Muscle layer of colon (tissue), 2 donors: ENCODE results near the gene CENPF.

Experiments
- H3K27ac ChIP-seq: one replicate; pipeline ENCODE4 v1.7.0; 2013; ENCODE audit warnings: low read depth, mild to moderate bottlenecking, low read length, moderate library complexity
- H3K27me3 ChIP-seq, 2 donors: one replicate each; pipeline ENCODE4 v1.7.0; 2013; ENCODE audit warnings: low read length in 2 of 2, mild to moderate bottlenecking in 2 of 2; ENCODE audit not compliant: insufficient read depth in 2 of 2, control insufficient read depth in 1 of 2
- H3K36me3 ChIP-seq: one replicate; pipeline ENCODE4 v1.7.0; 2013; ENCODE audit warnings: mild to moderate bottlenecking, low read length; ENCODE audit not compliant: insufficient read depth
- H3K4me1 ChIP-seq: one replicate; pipeline ENCODE4 v1.7.0; 2013; ENCODE audit warnings: mild to moderate bottlenecking, low read length; ENCODE audit not compliant: insufficient read depth
- H3K4me3 ChIP-seq, 2 donors: one replicate each; pipeline ENCODE4 v1.7.0; 2013; ENCODE audit warnings: low read length in 2 of 2, low read depth in 1 of 2, mild to moderate bottlenecking in 1 of 2, moderate library complexity in 1 of 2
- H3K9ac ChIP-seq: one replicate; pipeline ENCODE4 v1.7.0; 2013; ENCODE audit warnings: low read length
- H3K9me3 ChIP-seq: one replicate; pipeline ENCODE4 v1.7.0; 2013; ENCODE audit warnings: mild to moderate bottlenecking, low read length
- donor health status: abdominal sarcoma.
- donor health status: Adenocarcinoma of cecum.

The CENPF gene

GRCh38 chr1:214635086-214635485 lies 32.1 kb downstream of the CENPF start:
- H3K36me3 ChIP-seq = no peaks in the 10 kb centered on the region
- no peak overlapping the region for H3K27ac ChIP-seq
- no peaks in the 10 kb centered on the region for H3K9me3 ChIP-seq
- H3K4me3 ChIP-seq = no peak overlapping the region
- no peak overlapping the region for H3K9ac ChIP-seq
- H3K4me1 ChIP-seq = no peaks in the 10 kb centered on the region
- H3K27me3 ChIP-seq = no peaks in the 10 kb centered on the region

GRCh38 chr1:214635506-214635905 lies 32.5 kb downstream of the CENPF start:
- no peak overlapping the region for H3K4me3 ChIP-seq

GRCh38 chr1:214636436-214636835 lies 33.4 kb downstream of the CENPF start:
- Histone ChIP-seq H3K27ac (no peak overlapping the region), H3K9me3 (no peaks in the 10 kb centered on the region), H3K4me1 (no peaks in the 10 kb centered on the region), H3K4me3 (no peak overlapping the region), H3K36me3 (no peaks in the 10 kb centered on the region), H3K27me3 (no peaks in the 10 kb centered on the region), H3K9ac (no peak overlapping the region)

More at GRCh38 chr1:214635506-214635905, 32.5 kb downstream of the CENPF start:
- Histone ChIP-seq H3K4me1 (no peaks in the 10 kb centered on the region), H3K27ac (no peak overlapping the region), H3K36me3 (no peaks in the 10 kb centered on the region), H3K9me3 (no peaks in the 10 kb centered on the region), H3K27me3 (no peaks in the 10 kb centered on the region), H3K9ac (no peak overlapping the region)

DNA sequence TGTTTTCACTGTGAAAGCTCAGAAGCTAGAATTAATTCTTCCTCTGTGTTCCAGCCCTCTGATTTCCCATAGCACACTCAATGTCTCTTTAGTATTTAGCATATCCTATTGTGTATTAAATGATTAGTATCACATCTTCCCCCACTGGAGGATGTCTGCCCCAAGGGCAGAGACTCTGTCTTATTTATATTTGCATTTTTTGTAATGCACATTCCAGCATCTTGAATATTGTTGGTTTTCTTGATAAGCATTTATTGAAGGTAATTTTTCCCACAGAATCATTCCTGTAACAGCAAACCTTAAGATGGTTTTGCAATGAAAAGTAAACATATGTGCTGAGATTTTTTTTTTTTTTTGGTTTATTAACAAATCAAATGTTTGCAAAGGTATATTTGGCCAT lies 34.1 kb downstream of the CENPF start:
- H3K27ac ChIP-seq = no peak overlapping the region
- H3K9ac ChIP-seq = no peak overlapping the region
- H3K9me3 ChIP-seq = no peaks in the 10 kb centered on the region
- no peaks in the 10 kb centered on the region for H3K4me1 ChIP-seq
- no peak overlapping the region for H3K4me3 ChIP-seq
- H3K27me3 ChIP-seq = no peaks in the 10 kb centered on the region
- no peaks in the 10 kb centered on the region for H3K36me3 ChIP-seq

DNA sequence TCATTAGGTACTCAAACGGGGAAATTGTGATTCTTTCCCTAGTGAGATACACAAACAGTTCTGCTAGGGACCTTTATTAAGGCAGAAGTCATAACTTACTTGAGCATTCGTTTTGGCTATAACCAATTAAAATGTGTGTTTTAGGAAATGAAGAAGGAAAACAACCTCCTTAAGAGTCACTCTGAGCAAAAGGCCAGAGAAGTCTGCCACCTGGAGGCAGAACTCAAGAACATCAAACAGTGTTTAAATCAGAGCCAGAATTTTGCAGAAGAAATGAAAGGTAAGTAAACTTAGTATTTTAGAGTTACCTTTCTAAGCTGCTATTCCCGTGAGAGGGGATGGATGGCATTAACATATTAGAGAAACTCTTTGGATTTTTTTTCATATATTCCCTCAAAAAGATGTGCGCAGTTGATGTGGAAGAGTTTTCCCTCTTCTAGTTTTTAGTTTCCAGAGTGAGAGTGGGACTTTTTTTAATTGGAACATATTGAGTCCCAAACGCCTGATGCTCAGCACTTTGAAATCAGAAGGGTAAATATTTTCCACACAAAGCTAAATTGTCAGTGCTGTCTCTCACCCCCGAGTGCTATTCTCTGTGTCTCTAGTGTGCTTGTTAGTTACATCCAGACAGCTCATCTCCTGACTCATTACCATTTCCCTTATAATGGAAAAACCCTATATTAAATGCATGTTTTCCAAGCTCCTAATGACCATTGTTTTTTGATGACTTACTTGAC lies 34.9 kb downstream of the CENPF start:
- Histone ChIP-seq H3K4me3 (no peak overlapping the region), H3K9me3 (no peaks in the 10 kb centered on the region), H3K9ac (no peak overlapping the region), H3K27ac (no peak overlapping the region), H3K27me3 (no peaks in the 10 kb centered on the region), H3K4me1 (no peaks in the 10 kb centered on the region), H3K36me3 (no peaks in the 10 kb centered on the region)

GRCh38 chr1:214638459-214638807 lies 35.4 kb downstream of the CENPF start:
- H3K27ac ChIP-seq = no peak overlapping the region
- H3K9me3 ChIP-seq = no peaks in the 10 kb centered on the region
- no peaks in the 10 kb centered on the region for H3K27me3 ChIP-seq
- no peaks in the 10 kb centered on the region for H3K36me3 ChIP-seq
- H3K4me1 ChIP-seq = no peaks in the 10 kb centered on the region
- no peak overlapping the region for H3K9ac ChIP-seq
- H3K4me3 ChIP-seq = no peak overlapping the region

GRCh38 chr1:214638997-214639396 lies 36.0 kb downstream of the CENPF start:
- Histone ChIP-seq H3K36me3 (no peaks in the 10 kb centered on the region), H3K4me3 (no peak overlapping the region), H3K27me3 (no peaks in the 10 kb centered on the region), H3K4me1 (no peaks in the 10 kb centered on the region), H3K9me3 (no peaks in the 10 kb centered on the region), H3K9ac (no peak overlapping the region), H3K27ac (no peak overlapping the region)

GRCh38 chr1:214640431-214641213 lies 37.6 kb downstream of the CENPF start:
- H3K4me3 ChIP-seq = no peak overlapping the region
- no peaks in the 10 kb centered on the region for H3K9me3 ChIP-seq
- no peaks in the 10 kb centered on the region for H3K27me3 ChIP-seq
- H3K27ac ChIP-seq = no peak overlapping the region
- H3K36me3 ChIP-seq = no peaks in the 10 kb centered on the region
- H3K9ac ChIP-seq = no peak overlapping the region
- H3K4me1 ChIP-seq = no peaks in the 10 kb centered on the region

- no peak overlapping the region for H3K27ac ChIP-seq
- H3K4me3 ChIP-seq = no peak overlapping the region
- no peaks in the 10 kb centered on the region for H3K9me3 ChIP-seq
- H3K27me3 ChIP-seq = no peaks in the 10 kb centered on the region
- H3K36me3 ChIP-seq = no peaks in the 10 kb centered on the region
- no peaks in the 10 kb centered on the region for H3K4me1 ChIP-seq
- H3K9ac ChIP-seq = no peak overlapping the region
Measured at GRCh38 chr1:214641214-214641895, 38.4 kb downstream of the CENPF start.

- H3K4me1 ChIP-seq = no peaks in the 10 kb centered on the region
- no peaks in the 10 kb centered on the region for H3K36me3 ChIP-seq
- H3K27ac ChIP-seq = no peak overlapping the region
- no peak overlapping the region for H3K4me3 ChIP-seq
- no peaks in the 10 kb centered on the region for H3K27me3 ChIP-seq
- no peak overlapping the region for H3K9ac ChIP-seq
- no peaks in the 10 kb centered on the region for H3K9me3 ChIP-seq
Measured at GRCh38 chr1:214643030-214643429, 40.0 kb downstream of the CENPF start.

DNA sequence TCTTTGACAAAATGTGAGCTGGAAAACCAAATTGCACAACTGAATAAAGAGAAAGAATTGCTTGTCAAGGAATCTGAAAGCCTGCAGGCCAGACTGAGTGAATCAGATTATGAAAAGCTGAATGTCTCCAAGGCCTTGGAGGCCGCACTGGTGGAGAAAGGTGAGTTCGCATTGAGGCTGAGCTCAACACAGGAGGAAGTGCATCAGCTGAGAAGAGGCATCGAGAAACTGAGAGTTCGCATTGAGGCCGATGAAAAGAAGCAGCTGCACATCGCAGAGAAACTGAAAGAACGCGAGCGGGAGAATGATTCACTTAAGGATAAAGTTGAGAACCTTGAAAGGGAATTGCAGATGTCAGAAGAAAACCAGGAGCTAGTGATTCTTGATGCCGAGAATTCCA lies 42.7 kb downstream of the CENPF start:
- Histone ChIP-seq H3K9me3 (no peaks in the 10 kb centered on the region), H3K27ac (no peak overlapping the region), H3K4me3 (no peak overlapping the region), H3K36me3 (no peaks in the 10 kb centered on the region), H3K4me1 (no peaks in the 10 kb centered on the region), H3K27me3 (no peaks in the 10 kb centered on the region), H3K9ac (no peak overlapping the region)
